CD4-positive, alpha-beta T cell treated with Interferon gamma for 1 hour (primary cell): Measurements from ENCODE around the gene VAPB.
A peak's percentile ranks its signal among the peaks of the same experiment; 100 is the strongest.

Experiments used
- DNase-seq: peaks from one replicate; pipeline ENCODE4 v3.0.0-alpha.2; 2020

Gene VAPB

DNA sequence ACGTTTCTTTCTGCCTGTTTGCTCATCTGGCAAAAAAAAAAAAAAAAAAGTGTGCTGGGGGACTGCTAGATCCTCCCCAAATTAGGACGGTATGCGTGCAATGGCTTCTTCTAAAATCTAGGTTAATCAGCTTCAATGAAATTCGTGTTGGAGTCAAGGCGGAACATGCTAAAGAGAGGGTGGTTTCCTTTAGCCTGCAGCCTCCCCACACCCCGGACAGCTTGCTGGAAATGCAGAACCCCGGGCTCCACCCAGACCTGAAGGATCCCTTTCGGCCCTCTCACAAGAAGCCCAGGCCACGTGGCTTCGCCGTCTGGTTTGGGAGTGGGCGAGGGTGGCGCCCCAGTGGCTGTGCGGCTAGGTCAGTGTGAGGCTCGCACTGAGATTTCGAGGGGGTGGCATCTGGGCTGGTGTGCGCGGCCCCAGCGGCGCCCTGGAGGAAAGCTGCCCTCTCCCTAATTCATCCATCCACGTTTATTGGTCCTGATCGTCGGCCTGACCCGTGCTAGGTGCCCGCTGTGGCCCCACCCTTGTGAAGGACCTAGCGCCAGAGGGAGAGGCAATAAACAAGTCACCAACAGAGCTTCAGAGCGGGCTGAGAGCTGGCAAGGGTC lies 77.2 kb downstream of the VAPB start:
- no peak for DNase-seq

DNA sequence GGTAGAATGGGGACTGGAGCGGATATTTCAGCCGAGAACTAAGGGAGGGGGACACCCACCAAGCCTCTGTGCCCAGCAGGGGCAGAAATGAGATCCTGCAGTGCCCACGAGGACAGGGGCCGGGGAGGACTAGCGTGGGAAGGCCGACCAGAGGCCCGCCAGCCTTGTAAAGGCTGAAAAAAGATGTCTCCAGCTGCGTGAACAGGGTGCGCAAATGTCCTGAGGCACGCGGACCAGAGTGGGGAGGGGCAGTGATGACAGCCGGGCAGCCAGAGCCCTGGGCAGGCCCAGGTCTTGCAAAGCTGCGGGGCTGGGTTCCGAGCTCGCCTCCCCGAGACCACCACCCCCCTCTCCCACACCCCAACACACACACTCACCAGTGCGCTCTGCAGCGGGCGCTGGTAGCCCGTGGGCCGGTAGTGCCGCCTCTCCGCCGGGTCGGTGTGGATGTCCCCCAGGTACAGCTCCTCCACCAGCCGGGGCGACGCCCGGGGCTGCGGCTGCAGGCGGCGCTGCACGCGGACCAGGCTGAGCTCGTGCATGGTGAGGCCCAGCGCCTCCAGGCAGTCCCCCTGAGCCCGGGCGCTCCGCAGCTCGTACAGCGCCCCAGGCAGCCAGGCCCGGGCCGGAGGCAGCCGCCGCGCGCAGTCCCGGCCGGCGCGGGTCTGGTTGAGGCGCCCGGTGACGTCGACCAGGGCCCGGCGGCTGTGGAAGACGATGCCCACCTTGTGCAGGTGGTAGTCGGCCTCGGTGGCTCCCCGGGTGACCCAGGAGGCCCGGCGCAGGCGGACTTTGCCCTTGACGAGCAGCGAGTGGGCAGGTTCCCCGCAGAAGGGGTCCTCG lies 77.9 kb downstream of the VAPB start:
- DNase-seq = no peak

DNA sequence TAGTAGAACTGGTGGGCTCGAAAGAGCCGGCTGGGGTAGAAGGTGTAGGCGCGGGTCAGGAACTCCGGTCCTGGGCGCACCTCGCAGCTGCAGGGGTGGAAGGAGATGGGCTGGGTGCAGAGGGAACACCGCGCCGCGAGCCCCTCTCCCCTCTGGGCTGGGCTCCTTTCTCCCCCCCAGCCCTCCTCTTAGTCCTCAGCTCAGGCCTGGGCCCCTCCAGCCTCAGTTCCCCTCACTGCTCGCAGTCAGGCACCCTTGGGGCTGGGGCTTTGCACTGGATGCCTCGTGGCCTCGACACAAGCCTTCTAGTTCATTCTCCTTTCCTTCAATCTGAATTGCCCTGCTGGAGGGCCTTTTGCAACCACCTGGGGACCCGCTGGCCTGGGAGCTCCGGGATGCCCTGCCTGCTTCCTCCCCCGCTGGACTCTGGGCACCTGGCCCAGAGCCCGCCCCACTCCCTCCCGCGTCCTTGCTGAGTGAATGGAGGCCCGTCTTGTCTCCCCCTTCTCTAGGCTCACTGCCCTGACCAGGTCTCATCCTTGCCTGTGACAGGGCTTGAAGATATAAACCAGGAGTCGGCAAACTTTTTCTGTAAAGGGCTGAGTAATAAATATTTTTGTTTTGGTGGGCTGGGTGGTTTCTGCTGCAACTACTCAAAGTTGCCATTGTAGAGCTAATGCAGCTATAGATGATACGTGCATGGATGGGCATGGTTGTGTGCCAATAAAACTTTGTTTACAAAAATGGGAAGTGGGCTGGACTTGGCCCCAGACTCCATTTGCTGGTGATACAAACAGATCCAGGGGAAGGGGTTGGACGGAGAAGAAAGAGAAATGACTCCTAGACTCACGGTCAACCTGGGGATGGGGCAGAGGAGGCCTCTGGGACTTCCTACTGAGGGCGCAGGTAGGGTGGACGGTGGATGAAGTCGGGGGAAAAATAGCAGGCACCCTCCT lies 78.8 kb downstream of the VAPB start:
- DNase-seq = no peak

DNA sequence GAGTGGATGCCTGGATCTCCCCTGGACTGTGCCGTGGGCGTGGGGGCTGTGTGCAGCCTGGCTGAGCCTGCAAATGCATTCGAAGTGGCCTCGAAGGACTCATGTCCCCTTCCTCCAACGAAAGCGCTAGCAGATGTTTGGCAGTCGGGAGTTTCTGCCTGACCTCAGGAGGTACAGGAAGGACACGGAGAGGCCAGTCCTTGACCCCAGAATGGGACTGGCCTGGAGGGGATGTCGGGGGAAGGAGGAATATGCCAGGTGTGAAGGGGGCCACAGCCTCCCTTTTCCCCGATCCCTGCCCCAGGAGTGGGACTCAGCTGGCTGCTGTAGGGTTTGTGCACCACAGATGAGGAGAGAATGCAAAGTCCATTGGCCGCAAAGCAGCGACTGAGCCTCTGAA lies 80.6 kb downstream of the VAPB start:
- no peak for DNase-seq

DNA sequence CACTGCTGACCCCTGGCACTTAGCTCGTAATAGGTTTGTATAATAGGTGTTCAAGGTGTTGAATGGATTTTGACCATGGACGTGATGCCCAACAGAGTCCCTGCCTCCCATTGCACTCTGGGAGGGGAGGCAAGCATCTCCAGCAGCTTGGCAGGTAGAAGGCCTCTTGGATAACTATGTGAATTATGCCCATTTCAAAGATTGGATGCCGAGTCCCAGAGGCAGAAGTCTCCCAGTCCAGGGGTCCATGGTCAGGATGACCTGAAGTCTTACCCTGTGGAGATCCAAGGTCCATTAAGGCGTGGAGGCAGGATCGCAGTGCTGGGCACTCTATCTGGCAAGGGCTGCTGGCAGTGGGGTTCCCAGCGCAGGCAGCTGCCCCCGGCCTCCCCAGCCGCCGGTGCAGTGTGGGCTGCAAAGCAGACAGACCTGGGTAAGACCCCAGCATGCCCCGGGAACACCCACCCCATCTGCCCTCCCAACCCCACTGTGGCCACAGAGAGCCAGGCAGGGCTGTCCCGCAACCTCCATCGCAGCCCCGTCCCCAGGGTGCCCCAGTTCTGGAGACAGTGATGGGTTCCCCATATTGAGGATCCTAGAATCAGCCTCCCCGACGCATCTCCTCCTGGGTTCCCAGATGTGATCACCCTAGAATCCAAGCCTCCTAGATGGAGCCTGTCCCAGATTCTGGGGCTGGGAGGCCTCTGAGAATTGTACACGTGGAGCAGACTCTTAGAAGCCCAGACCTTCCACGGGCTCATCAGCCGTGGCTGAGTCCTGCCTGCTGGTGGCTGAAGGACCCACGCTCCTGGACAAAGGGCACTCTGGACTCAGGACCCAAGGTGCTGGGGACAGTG lies 81.5 kb downstream of the VAPB start:
- no peak for DNase-seq

DNA sequence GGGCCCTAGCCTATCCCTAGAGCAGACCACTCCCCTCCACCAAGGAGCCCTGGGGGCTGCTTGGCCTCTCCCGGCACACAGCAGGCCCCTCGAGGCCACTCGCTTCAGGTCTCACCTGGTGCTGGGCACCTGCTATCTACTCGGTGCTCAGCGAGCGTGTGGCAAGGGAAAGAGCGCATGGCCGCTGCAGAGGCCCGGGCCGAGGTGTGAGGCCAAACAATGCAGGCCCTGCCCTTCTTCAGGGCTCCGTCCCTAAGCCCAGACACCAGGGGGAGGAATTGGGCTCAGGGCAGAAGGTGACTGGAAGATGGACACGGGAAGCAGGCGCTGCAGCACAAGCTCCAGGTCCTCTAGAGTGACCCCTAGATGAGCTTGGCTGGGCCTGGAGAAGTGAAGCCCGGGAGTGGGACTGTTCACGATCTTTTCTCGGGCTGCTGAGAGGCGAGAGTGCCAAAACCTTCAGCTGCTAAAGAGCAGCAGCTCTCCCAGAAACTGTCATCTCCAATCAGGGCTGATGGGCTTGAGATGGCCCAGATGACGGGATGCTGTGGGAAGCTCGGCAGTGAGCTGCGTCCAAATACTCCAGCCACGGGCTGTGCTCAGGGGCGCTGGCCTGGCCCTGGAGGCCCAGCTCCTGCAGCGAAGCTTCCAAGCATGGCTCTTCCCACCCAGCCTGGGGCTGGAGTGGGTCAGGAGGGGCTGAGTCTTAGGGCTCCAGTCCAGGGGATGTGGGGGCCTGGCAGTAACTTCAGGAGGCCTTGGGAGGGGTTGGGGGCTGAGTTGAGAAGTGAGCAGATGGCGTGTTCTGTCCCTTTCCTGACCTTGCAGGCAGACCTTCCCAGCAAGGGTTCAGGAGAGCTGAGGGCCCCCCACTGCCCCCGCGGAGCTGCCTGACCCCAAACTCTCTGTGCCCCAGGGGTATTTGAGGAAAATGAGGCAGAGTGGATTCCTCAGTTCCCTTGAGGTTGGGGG lies 82.5 kb downstream of the VAPB start:
- DNase-seq = no peak

DNA sequence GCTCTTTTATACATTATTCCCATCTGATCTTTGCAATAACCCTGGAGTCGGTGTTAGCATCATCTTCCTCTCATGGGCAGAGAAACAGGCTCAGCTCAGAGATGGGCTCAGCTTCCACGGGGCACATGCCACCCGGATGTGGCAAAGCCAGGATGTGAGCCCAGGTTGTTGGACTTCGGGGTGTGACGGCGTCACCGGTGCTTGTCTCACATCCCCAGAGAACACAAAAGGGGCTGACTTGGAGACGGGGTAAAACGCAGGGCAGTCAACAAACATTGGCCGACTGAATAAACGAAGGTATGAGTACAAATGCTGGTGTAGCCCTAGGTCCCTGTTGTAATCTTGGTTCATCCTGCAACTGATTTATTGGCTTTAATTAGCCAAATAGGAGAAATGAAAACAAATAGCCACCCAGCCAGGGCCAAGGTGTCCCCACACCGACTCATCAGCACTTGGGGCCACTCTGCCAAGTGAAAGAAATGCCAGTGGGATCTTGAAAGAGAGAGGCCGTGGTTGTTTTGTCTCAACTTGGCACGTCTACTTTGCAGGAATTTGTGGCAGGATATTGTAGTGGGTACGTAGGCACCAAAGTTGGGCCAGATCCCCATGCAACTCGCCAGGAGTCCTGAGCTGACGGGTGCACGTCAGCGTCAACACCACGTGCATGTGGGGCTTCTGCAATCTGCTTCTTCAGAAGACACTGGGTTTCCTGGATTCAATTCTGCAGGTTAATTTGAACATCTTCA lies 83.4 kb downstream of the VAPB start:
- no peak for DNase-seq

DNA sequence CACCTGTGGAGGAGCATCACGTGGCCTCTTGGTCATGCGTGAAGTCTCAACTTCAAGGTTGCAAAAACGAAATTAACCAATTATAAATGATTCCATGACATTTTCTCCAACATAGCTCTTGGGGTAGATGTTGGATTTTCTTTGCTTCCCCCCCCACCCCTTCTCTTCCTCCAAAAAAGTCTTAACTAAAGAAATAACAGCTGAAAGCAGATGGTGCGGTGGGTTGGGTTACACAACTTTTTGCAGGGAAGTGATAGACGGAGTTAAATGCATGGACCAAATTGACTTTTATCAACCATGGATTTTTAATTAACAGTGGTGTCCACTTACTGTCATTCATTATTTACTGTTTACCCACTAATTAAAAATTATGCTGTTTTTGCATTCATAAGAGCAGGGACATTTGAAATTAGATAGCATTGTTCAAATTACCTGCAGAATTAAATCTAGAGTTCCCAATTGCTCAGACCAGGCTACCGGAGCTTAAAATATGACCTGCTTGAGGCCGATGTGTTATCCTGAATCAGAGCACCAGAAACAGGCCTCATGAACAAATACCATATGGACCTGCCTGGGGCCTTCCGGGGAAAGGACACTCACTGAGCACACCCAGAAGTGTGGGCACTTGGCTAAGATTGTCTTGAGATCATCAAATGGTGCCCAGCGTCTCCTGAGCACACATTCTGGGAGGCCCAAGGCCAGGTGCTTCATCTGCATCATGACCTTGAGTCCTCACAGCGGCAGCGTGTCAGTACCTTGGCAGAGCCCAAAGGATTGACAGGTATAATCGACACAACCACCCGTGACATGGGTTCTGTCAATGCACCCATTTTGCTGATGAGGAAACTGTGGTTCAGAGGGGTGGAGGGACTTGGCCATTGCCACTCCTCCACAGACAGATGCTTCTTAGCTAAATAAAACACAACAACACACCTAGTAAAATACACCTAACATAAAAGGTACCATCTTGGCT lies 84.7 kb downstream of the VAPB start:
- no peak for DNase-seq

DNA sequence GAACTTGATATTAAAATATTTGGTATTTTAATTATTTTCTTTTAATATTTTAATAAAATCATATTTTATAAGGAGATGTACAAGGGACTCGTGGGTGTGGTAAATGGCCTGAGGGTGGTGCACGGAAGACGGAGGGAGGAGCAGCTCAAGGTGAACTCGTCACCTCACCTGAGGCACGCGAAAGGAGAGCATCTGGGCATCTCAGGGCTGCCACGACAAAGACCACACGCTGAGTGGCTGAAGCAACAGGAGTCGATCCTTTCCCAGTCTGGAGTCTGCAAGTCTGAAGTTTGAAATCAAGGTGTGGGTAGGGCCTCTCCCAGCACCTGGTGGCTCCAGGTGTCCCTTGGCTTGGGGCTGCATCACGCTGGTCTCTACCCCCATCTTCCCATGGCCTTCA lies 86.4 kb downstream of the VAPB start:
- no peak for DNase-seq

DNA sequence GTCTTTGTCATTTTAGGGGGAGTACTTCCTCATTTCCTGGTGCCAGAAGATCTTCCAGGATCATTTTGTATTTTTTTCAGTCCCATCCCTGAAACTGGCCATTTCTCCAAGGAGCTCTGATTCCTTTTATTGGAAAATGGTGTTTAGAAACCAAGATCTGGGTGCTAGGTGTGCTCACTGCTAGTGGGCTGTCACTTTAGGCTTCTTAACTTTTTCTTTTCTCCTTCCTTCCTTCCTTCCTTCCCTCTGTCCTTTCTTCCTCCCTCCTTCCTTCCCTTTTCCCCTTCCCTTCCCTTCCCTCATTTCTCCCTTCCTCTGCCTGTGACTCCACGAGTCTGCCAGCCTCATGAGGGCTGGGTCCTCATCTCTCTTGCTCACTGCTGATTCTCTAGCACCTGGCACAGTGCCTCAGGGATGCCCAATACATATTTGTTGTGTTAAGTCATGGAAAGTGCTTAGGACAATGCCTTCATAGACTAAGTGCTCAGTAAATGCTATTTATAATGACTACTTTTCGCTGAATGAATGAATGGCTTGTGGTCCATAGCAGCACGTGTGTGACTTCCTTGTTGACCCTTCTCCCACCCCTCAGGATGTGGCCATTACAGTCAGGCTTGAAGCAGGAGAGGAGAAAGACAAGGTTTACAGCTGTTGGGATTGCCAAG lies 89.2 kb downstream of the VAPB start:
- no peak for DNase-seq

DNA sequence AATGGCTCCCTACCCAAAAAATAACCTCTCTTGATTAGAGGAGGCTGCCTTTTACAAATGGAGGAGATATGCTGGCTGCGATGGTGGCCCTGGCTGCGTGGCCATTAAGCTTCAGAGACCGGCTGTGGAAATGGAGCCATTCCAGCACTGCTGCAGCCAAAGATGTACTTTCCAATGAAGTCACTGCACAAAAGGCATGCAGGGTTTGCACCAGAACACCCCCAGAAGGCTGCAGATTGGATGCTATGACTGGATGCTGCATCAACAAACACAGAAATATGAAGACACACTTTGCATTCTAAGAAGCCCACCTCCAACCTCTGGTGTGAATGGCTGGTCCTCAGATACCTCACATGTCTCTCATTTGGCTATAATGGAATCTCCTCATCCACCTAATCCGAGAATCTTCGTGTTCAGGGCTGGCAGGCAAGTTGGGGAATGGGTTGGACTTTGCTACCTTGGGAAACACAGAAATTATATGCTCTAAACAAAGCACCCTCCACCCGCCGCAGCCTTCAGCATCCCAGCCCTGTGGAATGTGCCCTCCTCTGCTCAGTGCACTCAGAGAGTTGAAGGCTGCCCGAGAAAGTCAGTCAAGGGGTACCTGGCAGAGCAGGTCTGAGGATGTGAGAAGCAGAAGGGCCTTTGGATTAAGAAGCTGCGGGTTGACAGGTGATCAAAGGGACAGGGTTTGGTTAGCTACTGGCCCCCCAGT lies 90.9 kb downstream of the VAPB start:
- DNase-seq = no peak

DNA sequence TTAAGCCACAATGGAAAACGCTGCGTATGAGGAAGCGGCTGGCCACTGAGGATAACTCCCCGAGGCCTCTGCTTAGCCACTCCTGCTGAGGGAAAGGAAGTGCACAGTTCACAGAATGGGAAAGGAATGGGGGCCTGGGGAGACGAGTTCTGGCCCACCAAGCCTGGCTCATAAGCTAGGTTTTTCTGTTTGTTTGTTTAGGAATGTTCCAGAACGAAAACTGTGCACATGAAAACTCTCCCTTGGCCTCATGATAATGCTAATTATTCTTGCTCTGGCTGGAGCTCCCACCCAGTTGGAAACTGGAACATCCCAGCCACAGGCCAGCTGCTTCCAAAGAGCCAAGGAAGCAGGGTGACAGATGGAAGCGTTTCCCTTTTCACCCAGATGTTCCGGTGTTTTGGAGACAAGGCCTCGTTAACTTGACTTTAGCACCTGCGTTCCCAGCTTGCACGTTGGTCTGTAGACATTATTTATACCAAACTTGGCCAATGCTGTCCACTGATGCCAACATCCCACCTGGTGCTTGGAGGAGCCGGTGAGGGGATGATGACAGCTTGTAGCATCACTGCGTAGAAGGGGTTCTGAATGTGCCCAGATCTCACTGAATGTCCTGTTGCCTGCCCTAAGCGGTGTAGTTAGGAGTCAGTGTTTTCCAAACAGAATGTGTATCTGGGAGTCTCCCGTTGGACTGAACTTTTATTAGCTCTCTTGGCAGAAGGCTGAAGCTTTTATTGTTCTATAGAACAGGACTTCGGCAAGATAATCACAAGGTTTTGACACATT lies 91.7 kb downstream of the VAPB start:
- no peak for DNase-seq

DNA sequence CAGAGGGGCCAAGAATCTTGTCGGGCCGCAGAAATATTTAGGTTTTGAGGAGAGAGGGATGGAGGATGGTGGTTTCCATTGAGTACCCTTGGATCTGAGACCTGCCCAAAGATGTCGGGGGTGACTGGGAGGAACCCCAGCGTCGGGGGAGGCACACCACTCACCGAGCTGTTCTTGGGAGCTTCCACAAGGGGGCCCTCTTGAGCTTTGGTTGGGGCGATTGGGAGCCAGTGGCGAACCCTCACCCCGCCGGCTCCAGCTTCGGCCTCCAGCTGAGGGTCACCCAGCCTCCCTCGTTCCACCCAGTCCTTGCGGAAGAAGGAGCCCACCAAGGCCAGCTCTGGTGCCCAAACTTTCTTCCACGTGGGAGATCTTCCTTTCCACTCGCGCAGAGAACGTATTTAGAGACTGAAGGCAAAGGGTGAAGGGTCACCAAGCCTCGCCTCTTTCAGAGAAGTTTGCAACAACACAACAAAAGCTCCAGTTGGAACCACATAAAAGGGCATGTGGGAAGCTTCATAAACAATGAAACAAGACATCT lies 92.5 kb downstream of the VAPB start:
- peak; percentile 7 for DNase-seq

DNA sequence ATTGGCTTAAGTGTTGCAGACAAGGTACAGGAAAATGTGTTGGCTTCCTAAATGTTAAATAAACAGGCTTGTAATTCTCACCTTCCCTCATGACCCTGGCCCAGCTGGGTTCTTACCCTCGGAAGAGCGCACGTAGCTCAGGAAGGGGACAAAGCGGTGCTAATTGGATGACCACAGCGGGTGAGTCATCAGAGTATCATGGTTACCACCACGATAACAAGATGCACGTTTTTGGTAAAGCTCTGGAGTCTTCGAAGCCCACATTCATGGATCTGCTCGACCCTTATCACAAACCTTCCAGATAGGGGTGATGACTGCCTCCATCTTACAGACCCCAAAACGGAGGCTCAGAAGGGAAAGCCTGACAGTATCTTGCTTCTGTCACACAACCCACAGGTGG lies 93.4 kb downstream of the VAPB start:
- no peak for DNase-seq

DNA sequence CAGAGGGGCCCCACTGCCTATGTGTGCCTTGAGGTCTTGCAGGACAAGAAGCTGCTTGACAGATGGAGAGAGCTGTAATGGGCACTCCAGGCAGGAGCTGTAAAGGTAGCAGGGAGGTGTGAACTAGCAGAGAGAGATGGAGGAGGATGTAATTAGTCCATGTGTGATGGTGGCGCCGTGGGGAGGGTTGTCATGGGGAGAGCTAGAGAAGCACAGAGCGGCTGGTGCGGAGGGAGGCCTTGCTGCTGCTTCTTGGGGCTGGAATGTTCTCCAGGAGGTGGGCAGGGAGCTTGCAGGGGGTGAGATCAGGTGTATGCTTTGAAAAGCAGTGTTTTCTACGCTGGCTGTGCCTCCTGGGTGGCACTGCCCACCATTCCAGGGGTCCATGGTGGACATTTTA lies 94.0 kb downstream of the VAPB start:
- no peak for DNase-seq

DNA sequence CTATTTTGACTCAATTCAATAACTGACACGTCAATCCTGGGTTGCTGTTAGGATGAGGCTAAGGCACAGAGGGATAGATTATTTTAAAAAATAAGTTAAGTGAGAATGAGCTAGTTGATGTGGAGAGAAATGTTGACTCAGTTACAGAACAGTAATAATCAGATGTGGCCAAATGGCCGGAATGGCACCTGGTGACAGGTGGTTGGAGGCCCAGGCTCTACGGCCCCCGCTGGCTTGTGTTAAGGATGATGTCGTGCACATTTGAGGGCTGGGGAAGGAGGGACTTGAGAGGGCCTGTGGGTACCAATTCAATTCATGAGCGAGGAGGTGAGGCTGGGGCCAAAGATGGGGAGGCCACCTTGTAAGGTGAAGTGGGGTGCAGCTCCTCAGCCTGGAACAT lies 94.4 kb downstream of the VAPB start:
- DNase-seq = no peak

DNA sequence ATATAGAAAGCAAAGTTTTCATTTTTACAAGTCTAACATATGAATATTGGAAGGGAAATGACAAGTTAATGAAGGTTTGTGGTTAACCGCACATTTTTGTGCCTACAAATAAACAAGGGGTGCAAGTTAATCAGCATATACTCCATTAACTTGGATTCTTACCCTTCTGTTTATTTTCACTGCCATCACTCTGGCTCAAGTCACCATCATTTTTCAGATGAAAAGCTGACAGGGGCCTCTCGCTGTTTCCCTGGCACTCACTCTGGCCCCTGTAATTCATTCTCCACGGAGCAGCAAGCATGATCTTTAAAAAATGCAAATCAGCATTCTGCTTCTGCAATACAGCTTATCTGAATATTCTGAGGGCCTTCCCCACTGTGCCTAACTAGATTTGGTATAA lies 96.4 kb downstream of the VAPB start:
- no peak for DNase-seq
